Lower leg skin (tissue), 3 donors: ENCODE results near the gene PDLIM3.

ENCODE experiments used
- CTCF ChIP-seq, 3 donors: fragments of 450-650 bp; IDR thresholded peaks; one replicate each; pipeline ENCODE4 v1.5.1; 2016; ENCODE audit warnings: antibody characterized with exemption in 3 of 3, mild to moderate bottlenecking in 3 of 3, moderate library complexity in 2 of 3
- POLR2A ChIP-seq, 2 donors: fragments of 450-650 bp; IDR thresholded peaks; one replicate each; pipeline ENCODE4 v1.6.1; 2016 to 2017; ENCODE audit warnings: antibody characterized with exemption in 2 of 2, mild to moderate bottlenecking in 1 of 2, moderate library complexity in 1 of 2

GRCh38 chr4:185541251-185541727 is 6.0 kb upstream of the PDLIM3 start:
- TF ChIP-seq CTCF (IDR thresholded peaks at IDR 0.05) = no peak
- no peak for TF ChIP-seq POLR2A (IDR thresholded peaks at IDR 0.05)
